GM20000 (cell line): ENCODE data around the gene DIPK2B.

Experiments
- DNase-seq: peaks from one replicate; pipeline ENCODE4 v3.0.0; 2012; ENCODE audit warnings: low spot score
- TF ChIP-seq, protein P1 (sequence below): IDR thresholded peaks from 2 replicates; pipeline ENCODE4 v1.5.1; 2012; ENCODE audit warnings: mild to moderate bottlenecking, control low read depth; ENCODE audit errors: extremely low read depth, missing control alignments

The DIPK2B gene, protein sequence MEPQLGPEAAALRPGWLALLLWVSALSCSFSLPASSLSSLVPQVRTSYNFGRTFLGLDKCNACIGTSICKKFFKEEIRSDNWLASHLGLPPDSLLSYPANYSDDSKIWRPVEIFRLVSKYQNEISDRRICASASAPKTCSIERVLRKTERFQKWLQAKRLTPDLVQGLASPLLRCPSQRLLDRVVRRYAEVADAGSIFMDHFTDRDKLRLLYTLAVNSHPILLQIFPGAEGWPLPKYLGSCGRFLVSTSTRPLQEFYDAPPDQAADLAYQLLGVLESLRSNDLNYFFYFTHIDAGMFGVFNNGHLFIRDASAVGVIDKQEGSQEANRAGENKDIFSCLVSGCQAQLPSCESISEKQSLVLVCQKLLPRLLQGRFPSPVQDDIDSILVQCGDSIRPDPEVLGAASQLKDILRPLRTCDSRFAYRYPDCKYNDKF

DNA sequence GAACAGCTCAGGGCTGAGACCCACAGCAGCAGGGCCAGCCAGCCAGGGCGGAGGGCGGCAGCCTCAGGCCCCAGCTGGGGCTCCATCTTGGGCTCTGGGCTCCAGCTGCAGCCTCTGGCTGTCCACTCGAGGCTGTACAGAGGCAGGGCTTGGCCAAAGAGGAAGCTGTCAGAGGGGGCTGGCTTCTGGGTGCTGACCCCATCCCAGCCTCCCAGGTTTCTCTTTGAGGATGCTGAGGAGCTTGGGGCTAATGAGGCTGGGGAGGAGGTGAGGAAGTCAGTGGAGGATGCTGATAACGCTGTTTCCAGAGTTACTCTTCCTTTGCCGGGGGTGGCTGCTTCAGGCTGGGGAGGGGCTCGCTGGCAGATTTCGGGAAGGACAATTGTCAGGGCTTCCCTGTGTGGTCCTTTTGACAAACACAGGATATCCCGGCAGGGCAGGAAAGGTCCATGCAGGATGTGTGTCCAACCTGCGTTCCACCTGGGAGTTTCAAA lies at the start of gene DIPK2B:
Gene DIPK2B (minus strand): TSS at position 136 of the 494 bp plus-strand sequence. CDS start 50 bp downstream, at position 86.
- DNase-seq, result no peak
- TF ChIP-seq, protein P1, sequence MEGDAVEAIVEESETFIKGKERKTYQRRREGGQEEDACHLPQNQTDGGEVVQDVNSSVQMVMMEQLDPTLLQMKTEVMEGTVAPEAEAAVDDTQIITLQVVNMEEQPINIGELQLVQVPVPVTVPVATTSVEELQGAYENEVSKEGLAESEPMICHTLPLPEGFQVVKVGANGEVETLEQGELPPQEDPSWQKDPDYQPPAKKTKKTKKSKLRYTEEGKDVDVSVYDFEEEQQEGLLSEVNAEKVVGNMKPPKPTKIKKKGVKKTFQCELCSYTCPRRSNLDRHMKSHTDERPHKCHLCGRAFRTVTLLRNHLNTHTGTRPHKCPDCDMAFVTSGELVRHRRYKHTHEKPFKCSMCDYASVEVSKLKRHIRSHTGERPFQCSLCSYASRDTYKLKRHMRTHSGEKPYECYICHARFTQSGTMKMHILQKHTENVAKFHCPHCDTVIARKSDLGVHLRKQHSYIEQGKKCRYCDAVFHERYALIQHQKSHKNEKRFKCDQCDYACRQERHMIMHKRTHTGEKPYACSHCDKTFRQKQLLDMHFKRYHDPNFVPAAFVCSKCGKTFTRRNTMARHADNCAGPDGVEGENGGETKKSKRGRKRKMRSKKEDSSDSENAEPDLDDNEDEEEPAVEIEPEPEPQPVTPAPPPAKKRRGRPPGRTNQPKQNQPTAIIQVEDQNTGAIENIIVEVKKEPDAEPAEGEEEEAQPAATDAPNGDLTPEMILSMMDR, result no peak

DNA sequence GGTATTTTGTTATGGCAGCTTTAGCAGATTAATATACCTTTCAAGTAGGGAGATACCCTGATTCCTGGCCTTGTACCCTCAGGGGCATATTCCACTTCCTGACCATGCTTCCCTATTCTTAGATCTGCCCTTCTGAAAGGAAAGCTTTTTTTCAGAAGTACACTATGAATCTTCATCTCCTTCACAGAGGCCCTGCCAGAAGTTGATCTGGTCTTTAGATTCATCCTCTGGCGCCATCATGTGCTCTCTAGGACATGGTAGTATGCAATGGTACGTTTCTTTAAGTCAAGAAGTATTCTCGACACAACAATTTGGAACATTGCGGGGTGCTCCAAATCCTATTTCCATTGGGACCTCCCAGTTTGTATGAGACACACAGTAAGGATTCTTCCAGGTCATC lies 39.6 kb upstream of the DIPK2B start:
- no peak for DNase-seq
- TF ChIP-seq, protein P1, result no peak

DNA sequence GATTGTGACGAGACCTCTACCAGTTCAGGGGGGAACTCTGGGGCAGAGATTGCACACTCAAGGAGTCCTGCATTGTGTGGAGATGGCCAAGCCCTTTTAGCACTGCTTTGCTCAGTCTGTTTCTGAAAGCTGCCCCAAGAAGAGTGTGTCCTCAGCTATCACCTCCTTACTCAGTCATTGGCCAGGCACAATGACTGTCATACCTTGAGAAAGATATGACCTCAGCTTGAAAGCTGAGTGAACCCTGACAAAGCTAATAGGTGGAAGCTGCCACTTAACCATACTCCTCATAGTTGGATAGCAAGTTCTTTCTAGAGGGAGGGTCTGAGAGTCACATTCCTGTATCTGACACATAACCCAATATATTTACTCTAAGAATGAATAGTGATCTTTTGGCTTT lies 37.8 kb upstream of the DIPK2B start:
- TF ChIP-seq, protein P1, result no peak
- DNase-seq, result no peak

DNA sequence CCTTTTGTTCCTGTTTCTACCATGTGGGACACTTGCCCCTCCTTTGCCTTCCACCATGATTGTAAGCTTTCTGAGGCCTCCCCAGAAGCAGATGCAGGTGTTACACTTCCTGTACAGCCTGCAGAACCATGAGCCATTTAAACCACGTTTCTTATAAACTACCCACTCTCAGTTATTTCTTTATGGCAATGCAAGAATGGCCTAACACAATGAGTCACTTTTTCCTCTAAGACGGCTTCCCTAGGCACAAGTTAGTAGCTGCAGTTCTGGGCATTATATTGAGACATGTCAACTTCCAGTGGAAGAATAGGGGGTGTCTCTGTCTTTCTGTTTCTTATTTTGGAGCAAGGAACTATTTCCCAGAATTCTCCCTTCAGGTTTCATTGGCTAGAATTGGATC lies 32.9 kb upstream of the DIPK2B start:
- TF ChIP-seq, protein P1, result no peak
- no peak for DNase-seq

DNA sequence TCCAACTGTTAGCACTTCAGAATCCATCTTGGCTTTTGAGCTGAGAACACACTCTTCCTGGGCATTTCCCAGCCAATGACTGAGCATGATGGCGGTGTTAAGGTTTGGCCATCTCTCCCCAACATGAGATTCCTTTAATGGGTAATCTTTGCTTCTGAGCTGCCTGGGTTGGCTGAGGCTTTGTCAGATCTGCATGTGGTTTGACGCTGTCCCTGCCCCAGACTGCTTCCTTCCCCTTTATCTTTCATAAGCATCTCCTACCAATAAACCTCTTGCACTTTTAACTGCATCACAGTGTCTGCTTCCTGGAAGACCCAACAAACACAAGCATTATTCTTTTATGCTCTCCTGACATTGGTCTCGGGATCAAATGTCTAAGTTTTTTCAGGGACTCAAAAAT lies 31.5 kb upstream of the DIPK2B start:
- no peak for DNase-seq

DNA sequence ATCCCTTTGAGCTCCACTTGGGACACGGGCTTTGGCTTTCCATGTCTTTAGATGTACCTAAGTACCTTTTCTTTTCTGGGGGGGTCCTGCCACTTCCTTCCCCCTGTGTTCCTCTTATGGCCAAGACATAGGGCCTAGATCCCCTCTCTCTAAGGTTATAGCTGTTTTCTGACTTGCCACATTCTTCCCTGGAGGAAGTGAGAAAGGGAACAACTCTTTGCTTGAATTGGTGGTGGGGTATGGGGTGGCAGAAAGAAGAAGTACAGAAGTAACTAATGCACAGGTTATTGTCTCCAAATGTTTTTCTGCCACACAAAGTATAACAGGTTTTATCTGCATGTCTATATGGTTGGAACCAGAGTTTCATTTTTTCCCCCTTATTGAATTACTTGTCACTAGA lies 29.7 kb upstream of the DIPK2B start:
- no peak for DNase-seq
- TF ChIP-seq, protein P1, result no peak

More for the DNA sequence above, 31.5 kb upstream of the DIPK2B start:
- TF ChIP-seq, protein P1, result no peak

DNA sequence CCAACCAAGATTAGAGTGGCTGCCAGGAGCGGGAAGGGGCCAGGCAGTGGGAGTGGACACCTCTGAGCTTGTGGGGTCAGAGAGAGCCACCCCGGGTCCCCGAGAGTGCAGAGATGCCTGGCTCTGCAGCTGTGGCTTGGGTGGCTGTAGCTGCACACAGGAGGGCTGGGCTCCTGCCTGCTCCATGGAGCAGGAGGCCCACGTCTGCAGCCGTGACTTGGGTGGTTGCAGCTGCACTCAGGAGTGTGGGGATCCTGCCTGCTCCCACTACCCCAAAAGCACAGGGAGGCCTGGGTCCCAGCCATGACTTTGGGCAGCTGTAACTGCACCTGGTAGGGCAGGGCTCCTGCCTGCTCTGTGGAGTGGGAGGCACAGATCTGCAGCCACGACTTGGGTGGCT lies 28.7 kb upstream of the DIPK2B start:
- DNase-seq, result no peak
- TF ChIP-seq, protein P1, result no peak
